HL-60 (cell line): ENCODE measurements around the gene TSHZ2.

Source experiments
- DNase-seq, 2 experiments: peaks; one replicate each; pipeline ENCODE4 v3.0.0-alpha.2; 2010 to 2020; ENCODE audit warnings: low read depth in 1 of 2, low spot score in 1 of 2
- H3K27ac ChIP-seq: fragments of 250-450 bp; sonication (Bioruptor Pico); replicated peaks from 2 replicates; pipeline ENCODE4 v1.5.1; 2020; ENCODE audit warnings: mild to moderate bottlenecking, moderate library complexity
- H3K27me3 ChIP-seq: fragments of 250-450 bp; sonication (Bioruptor Pico); 2 replicates; pipeline ENCODE4 v1.5.1; 2021; ENCODE audit warnings: mild to moderate bottlenecking, moderate library complexity; ENCODE audit not compliant: insufficient read depth, poor library complexity, severe bottlenecking
- H3K4me3 ChIP-seq: replicated peaks from 2 replicates; pipeline ENCODE4 v1.5.1; 2011; ENCODE audit warnings: mild to moderate bottlenecking, control low read depth, low read length; ENCODE audit not compliant: insufficient read depth
- GABPA ChIP-seq: IDR thresholded peaks from 2 replicates; pipeline ENCODE4 v1.6.1; 2012; ENCODE audit warnings: low read depth
- POLR2AphosphoS5 ChIP-seq: IDR thresholded peaks from 2 replicates; pipeline ENCODE4 v1.6.1; 2012; ENCODE audit warnings: low read depth
- REST ChIP-seq: IDR thresholded peaks from 2 replicates; pipeline ENCODE4 v1.6.1; 2012; ENCODE audit warnings: low read depth; ENCODE audit not compliant: insufficient replicate concordance
- SPI1 ChIP-seq: IDR thresholded peaks from 2 replicates; pipeline ENCODE4 v1.6.1; 2012; ENCODE audit warnings: low read depth, mild to moderate bottlenecking, borderline replicate concordance
- TF ChIP-seq, protein P1 (sequence below): IDR thresholded peaks from one replicate; pipeline ENCODE4 v1.5.1; 2011; ENCODE audit warnings: low read length, control low read depth, inconsistent platforms; ENCODE audit not compliant: insufficient read depth

The TSHZ2 gene

DNA sequence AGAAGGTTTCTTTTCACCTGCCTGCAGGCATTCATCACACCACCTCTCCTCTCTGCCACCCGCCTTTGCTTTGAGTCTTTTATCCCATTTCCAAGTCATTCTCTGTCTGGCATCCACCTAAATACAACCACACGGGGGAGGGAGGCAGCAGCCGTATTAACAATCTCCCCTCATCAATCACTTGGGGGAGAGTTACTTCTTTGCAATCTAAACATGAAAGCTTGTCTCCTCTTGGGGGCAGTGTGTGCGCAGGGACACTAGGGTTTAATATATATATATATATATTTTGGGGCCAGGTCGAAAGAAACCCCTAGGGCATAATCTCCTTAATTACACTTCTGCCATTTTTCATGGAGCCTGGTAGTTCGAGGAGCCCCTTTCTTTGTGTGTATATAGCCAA lies 214.5 kb downstream of the TSHZ2 start:
- Histone ChIP-seq H3K27ac (no peak overlapping the region), H3K4me3 (no peak overlapping the region), H3K27me3 (peaks cover 5% of the 10 kb centered on the region)
- TF ChIP-seq, protein P1, sequence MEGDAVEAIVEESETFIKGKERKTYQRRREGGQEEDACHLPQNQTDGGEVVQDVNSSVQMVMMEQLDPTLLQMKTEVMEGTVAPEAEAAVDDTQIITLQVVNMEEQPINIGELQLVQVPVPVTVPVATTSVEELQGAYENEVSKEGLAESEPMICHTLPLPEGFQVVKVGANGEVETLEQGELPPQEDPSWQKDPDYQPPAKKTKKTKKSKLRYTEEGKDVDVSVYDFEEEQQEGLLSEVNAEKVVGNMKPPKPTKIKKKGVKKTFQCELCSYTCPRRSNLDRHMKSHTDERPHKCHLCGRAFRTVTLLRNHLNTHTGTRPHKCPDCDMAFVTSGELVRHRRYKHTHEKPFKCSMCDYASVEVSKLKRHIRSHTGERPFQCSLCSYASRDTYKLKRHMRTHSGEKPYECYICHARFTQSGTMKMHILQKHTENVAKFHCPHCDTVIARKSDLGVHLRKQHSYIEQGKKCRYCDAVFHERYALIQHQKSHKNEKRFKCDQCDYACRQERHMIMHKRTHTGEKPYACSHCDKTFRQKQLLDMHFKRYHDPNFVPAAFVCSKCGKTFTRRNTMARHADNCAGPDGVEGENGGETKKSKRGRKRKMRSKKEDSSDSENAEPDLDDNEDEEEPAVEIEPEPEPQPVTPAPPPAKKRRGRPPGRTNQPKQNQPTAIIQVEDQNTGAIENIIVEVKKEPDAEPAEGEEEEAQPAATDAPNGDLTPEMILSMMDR = no peak
- no peak for TF ChIP-seq POLR2AphosphoS5
- no peak for TF ChIP-seq GABPA
- no peak for TF ChIP-seq SPI1
- TF ChIP-seq REST = no peak
- no peak for DNase-seq

DNA sequence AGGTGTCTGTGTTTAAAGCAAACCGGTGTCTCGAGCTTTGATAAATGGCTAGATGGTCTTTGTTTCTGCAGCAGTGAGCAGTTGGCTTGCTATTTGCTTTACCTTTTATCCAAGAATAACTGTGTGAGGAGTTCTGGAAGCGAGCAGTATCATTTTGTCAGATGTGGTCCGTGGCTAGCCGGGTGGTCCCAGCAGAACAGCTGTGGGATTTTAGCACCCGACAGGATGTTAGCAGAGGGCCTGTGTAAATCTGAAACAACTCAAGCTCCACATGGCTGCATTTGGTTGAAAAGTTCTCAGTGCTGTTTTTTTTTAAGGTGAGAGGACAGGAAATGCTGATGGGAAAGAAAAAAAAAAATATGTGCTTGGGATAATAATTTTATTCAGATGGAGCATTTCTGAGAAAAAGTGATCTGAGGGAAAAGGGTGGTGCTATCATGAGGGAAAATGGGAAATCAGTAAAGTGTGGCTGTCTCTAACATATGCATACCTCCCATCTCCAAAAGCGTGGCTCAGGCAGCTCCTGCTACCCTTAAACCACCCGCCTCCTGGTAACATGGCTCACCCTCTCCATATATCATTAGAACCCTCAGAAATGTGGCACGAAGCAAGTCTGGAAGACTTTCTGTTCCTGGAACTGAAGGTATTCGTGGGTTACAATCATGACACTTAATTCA lies 215.4 kb downstream of the TSHZ2 start:
- DNase-seq = no peak
- Histone ChIP-seq H3K27ac (no peak overlapping the region), H3K4me3 (no peak overlapping the region), H3K27me3 (peaks cover 5% of the 10 kb centered on the region)
- TF ChIP-seq, protein P1 = no peak
- TF ChIP-seq REST (no peak), POLR2AphosphoS5 (no peak), SPI1 (no peak), GABPA (no peak)

- H3K27ac ChIP-seq = no peak overlapping the region
- no peak overlapping the region for H3K4me3 ChIP-seq
- no peak for TF ChIP-seq GABPA
- no peak for DNase-seq
- peaks cover 10% of the 10 kb centered on the region for H3K27me3 ChIP-seq
Measured at GRCh38 chr20:53190225-53190624, 218.1 kb downstream of the TSHZ2 start.

DNA sequence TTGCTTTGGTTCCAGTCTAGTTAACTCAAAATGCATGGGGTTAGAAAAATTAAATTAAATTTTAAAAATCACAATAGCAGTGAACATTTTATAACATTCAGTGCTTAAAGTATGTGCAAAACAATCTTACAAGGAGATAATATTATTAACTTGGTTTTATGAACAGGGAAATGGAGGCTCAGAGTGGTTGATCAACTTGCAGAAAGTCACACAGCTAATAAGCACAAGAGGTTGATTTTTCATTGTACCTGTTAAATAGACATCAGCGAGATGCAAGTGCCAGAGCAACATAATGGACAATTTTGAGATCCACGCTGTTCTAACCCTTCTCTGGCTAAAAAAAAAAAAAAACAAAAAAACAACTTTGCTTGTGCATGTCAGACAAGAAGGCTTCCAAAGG lies 219.8 kb downstream of the TSHZ2 start:
- no peak for DNase-seq
- TF ChIP-seq, protein P1 = no peak
- TF ChIP-seq POLR2AphosphoS5 (no peak), REST (no peak), GABPA (no peak), SPI1 (no peak)
- Histone ChIP-seq H3K27me3 (peaks cover 13% of the 10 kb centered on the region), H3K4me3 (no peak overlapping the region), H3K27ac (no peak overlapping the region)
